HFFc6 (cell line): Measurements from ENCODE around the gene TTC23. TPM values are rescaled to one million over a fixed set of nuclear protein-coding genes. Genes with fewer than 3 reads are reported as not detected.

Experiments used
- DNase-seq: peaks from one replicate; pipeline ENCODE4 v3.0.0-alpha.2; 2018
- H3K27ac Mint-ChIP-seq: 2 replicates; pipeline ENCODE4 v1.8.0; 2020; ENCODE audit warnings: mild to moderate bottlenecking, mixed read lengths
- H3K27me3 Mint-ChIP-seq: 2 replicates; pipeline ENCODE4 v1.8.0; 2021; ENCODE audit warnings: mild to moderate bottlenecking, moderate library complexity, mixed read lengths; ENCODE audit not compliant: insufficient read depth
- H3K36me3 Mint-ChIP-seq: 2 replicates; pipeline ENCODE4 v1.8.0; 2021; ENCODE audit warnings: low read depth, mixed read lengths
- H3K4me1 Mint-ChIP-seq: 2 replicates; pipeline ENCODE4 v1.8.0; 2020; ENCODE audit warnings: low read depth, mixed read lengths
- H3K4me3 Mint-ChIP-seq: 2 replicates; pipeline ENCODE4 v1.8.0; 2020; ENCODE audit warnings: mild to moderate bottlenecking, moderate library complexity, mixed read lengths
- H3K9me3 Mint-ChIP-seq: 2 replicates; pipeline ENCODE4 v1.8.0; 2020; ENCODE audit warnings: mild to moderate bottlenecking, mixed read lengths
- CTCF ChIP-seq: fragments of 200-600 bp; sonication (generic); IDR thresholded peaks from 2 replicates; pipeline ENCODE4 v1.5.0; 2021; ENCODE audit warnings: antibody characterized with exemption, mild to moderate bottlenecking
- total RNA-seq, 6 experiments: library from RNA; stranded (reverse); fragmentation: NEBNext Ultra II Directional; extraction: Animal tissue kit (Norgen Biotek cat#: 25700); gene quantifications; 2 replicates in 1 of 6; 3 replicates in 5 of 6; pipeline ENCODE4 v1.2.3, GENCODE V29; 2021

TTC23 gene
- total RNA-seq, 6 experiments from 2014 or later: 11.9 to 17.4 (median 15.0) TPM

GRCh38 chr15:99273801-99274200, 24.4 kb upstream of the TTC23 start:
- H3K9me3 Mint-ChIP-seq: no peaks in the 10 kb centered on the region
- TF ChIP-seq CTCF: no peak
- H3K27ac Mint-ChIP-seq: no peak overlapping the region
- no peak overlapping the region for H3K4me3 Mint-ChIP-seq
- no peaks in the 10 kb centered on the region for H3K27me3 Mint-ChIP-seq
- DNase-seq: no peak
- H3K4me1 Mint-ChIP-seq: no peaks in the 10 kb centered on the region
- H3K36me3 Mint-ChIP-seq: peaks cover 3% of the 10 kb centered on the region

- Mint-ChIP-seq H3K27me3 (peaks cover 1% of the 10 kb centered on the region; the same call in 1 of the 2 replicates), H3K4me3 (no peak overlapping the region), H3K36me3 (no peaks in the 10 kb centered on the region; the same call in 1 of the 2 replicates), H3K27ac (no peak overlapping the region), H3K4me1 (no peaks in the 10 kb centered on the region), H3K9me3 (no peaks in the 10 kb centered on the region)
- DNase-seq: no peak
- no peak for TF ChIP-seq CTCF
Measured at GRCh38 chr15:99268431-99268830, 19.1 kb upstream of the TTC23 start.

GRCh38 chr15:99267957-99268356, 18.6 kb upstream of the TTC23 start:
- H3K4me3 Mint-ChIP-seq: no peak overlapping the region
- no peaks in the 10 kb centered on the region for H3K9me3 Mint-ChIP-seq
- peaks cover 1% of the 10 kb centered on the region; the same call in 1 of the 2 replicates for H3K27me3 Mint-ChIP-seq
- no peak overlapping the region for H3K27ac Mint-ChIP-seq
- H3K4me1 Mint-ChIP-seq: no peaks in the 10 kb centered on the region
- H3K36me3 Mint-ChIP-seq: no peaks in the 10 kb centered on the region; the same call in 1 of the 2 replicates
- no peak for TF ChIP-seq CTCF
- DNase-seq: no peak

- Mint-ChIP-seq H3K27ac (no peak overlapping the region), H3K4me1 (no peaks in the 10 kb centered on the region), H3K9me3 (no peaks in the 10 kb centered on the region)
Measured at GRCh38 chr15:99265541-99266070, 16.2 kb upstream of the TTC23 start.

GRCh38 chr15:99264125-99264524, 14.7 kb upstream of the TTC23 start:
- H3K9me3 Mint-ChIP-seq: no peaks in the 10 kb centered on the region
- H3K36me3 Mint-ChIP-seq: peaks cover 2% of the 10 kb centered on the region; the same call in 1 of the 2 replicates
- no peak for TF ChIP-seq CTCF
- no peaks in the 10 kb centered on the region for H3K4me1 Mint-ChIP-seq
- no peak for DNase-seq
- H3K4me3 Mint-ChIP-seq: no peak overlapping the region
- H3K27ac Mint-ChIP-seq: no peak overlapping the region
- peaks cover 1% of the 10 kb centered on the region; the same call in 1 of the 2 replicates for H3K27me3 Mint-ChIP-seq

More at GRCh38 chr15:99265541-99266070, 16.2 kb upstream of the TTC23 start:
- no peak overlapping the region for H3K4me3 Mint-ChIP-seq
- no peak for TF ChIP-seq CTCF
- no peak for DNase-seq
- peaks cover 1% of the 10 kb centered on the region; the same call in 1 of the 2 replicates for H3K27me3 Mint-ChIP-seq
- H3K36me3 Mint-ChIP-seq: no peaks in the 10 kb centered on the region; the same call in 1 of the 2 replicates
